Endothelial cell (in vitro differentiated cells): Measurements from ENCODE around the gene TSC22D3. TPM values are rescaled to one million over a fixed set of nuclear protein-coding genes. Genes with fewer than 3 reads are reported as not detected.

ENCODE experiments used
- DNase-seq: peaks from one replicate; pipeline ENCODE4 v3.0.0; 2021; ENCODE audit warnings: low spot score
- H3K27ac Mint-ChIP-seq: one replicate; pipeline ENCODE4 v1.8.0; 2021; ENCODE audit warnings: mixed read lengths, inconsistent platforms; ENCODE audit not compliant: unreplicated experiment
- H3K27me3 Mint-ChIP-seq: one replicate; pipeline ENCODE4 v1.8.0; 2021; ENCODE audit warnings: mild to moderate bottlenecking, moderate library complexity, mixed read lengths, inconsistent platforms; ENCODE audit not compliant: unreplicated experiment
- H3K36me3 Mint-ChIP-seq: one replicate; pipeline ENCODE4 v1.8.0; 2021; ENCODE audit warnings: mild to moderate bottlenecking, low read depth, mixed read lengths, inconsistent platforms; ENCODE audit not compliant: unreplicated experiment
- H3K4me1 Mint-ChIP-seq: one replicate; pipeline ENCODE4 v1.8.0; 2021; ENCODE audit warnings: mild to moderate bottlenecking, mixed read lengths, inconsistent platforms; ENCODE audit not compliant: unreplicated experiment
- H3K4me3 Mint-ChIP-seq: one replicate; pipeline ENCODE4 v1.8.0; 2021; ENCODE audit warnings: mild to moderate bottlenecking, mixed read lengths, inconsistent platforms; ENCODE audit not compliant: unreplicated experiment
- H3K9me3 Mint-ChIP-seq: one replicate; pipeline ENCODE4 v1.8.0; 2021; ENCODE audit warnings: mixed read lengths, inconsistent platforms; ENCODE audit not compliant: unreplicated experiment
- total RNA-seq: library from RNA; stranded (reverse); fragmentation: NEBNext Ultra II Directional; extraction: Animal tissue kit (Norgen Biotek cat#: 25700); gene quantifications from one replicate; pipeline ENCODE4 v1.2.1, GENCODE V29; 2021; ENCODE audit not compliant: unreplicated experiment
- TF ChIP-seq, protein P1 (sequence below): fragments of 200-600 bp; sonication (generic); IDR thresholded peaks from one replicate; pipeline ENCODE4 v1.5.0; 2021; ENCODE audit warnings: antibody characterized with exemption; ENCODE audit not compliant: unreplicated experiment

Gene TSC22D3
- total RNA-seq, 1 donor from 2014 or later: 68.7 TPM

DNA sequence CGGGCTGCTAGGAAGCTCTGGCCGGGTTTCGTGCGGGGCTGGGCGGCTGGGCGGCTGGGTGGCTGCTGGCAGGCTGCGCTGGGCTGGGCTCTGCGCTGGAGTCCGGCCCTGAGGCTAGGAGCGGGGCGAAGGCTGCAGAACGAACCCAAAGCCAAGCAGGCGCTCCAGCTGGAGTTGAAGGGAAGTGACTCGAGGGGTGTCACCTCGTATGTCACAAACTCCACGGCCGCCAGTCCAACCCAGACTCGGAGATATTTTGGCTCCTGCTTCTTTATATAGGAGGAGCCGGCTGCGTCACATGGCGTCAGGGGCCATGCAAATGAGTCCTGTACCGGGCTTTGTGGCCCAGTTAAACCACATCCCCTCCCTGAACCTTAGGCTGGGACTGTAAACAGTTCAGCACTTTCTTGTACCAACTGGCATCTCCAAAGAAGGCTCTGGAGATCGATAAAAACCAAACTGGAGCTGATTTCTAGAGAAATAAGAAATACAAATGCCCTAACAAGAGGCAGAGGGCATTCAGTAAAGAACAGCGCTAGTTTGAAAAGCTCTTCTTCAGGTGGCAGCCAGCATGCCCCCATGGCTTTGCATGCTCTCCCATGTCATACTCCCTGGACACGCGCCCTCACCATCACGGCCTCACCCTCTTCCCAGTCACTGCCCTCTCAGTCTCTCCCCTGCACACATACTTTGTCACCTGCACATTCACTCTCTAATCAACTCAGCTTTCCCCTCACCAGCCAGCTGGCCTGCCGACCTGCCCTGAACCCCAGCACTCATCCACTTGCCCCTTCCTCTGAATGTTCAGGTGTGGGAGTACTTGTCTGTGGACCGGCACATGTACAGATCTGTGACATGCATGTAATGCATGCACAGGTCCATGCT is 58.5 kb downstream of the TSC22D3 start:
- Mint-ChIP-seq H3K27me3 (peaks cover 13% of the 10 kb centered on the region), H3K4me3 (peak overlapping the region; percentile 83), H3K27ac (peak overlapping the region; percentile 65), H3K9me3 (no peaks in the 10 kb centered on the region), H3K4me1 (peaks cover 21% of the 10 kb centered on the region), H3K36me3 (peaks cover 4% of the 10 kb centered on the region)
- TF ChIP-seq, protein P1, sequence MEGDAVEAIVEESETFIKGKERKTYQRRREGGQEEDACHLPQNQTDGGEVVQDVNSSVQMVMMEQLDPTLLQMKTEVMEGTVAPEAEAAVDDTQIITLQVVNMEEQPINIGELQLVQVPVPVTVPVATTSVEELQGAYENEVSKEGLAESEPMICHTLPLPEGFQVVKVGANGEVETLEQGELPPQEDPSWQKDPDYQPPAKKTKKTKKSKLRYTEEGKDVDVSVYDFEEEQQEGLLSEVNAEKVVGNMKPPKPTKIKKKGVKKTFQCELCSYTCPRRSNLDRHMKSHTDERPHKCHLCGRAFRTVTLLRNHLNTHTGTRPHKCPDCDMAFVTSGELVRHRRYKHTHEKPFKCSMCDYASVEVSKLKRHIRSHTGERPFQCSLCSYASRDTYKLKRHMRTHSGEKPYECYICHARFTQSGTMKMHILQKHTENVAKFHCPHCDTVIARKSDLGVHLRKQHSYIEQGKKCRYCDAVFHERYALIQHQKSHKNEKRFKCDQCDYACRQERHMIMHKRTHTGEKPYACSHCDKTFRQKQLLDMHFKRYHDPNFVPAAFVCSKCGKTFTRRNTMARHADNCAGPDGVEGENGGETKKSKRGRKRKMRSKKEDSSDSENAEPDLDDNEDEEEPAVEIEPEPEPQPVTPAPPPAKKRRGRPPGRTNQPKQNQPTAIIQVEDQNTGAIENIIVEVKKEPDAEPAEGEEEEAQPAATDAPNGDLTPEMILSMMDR: no peak
- peak; percentile 50 for DNase-seq

DNA sequence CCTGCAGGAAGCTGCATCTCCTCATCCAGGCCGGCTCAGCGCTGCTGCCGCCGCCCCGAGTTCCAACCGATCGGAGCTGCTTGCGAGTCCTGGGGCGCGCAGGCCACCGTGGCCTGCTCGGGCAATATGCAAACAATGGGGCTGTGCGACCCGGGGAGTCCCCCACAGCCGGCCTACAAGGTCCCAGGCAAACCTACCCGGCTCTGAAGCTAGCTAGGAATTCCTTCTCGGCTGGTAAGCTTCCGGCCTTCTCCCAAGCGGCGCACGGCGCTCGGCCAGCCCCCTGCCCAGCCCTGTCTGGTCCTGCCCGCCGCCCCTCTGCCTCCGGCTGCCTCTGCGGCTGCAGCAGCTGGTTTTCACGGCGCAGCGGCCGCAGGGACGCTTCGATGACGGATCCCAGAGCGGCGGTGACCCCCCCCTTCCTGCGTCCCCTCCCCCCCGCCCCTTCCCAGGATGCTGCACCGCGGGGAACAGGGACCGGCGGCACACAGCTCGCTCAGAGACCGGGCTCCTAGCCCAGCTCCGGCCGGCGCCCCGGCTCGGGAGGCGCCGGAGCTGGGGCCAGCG is 59.4 kb downstream of the TSC22D3 start:
- Mint-ChIP-seq H3K4me3 (peak overlapping the region; percentile 94), H3K9me3 (no peaks in the 10 kb centered on the region), H3K27ac (peak overlapping the region; percentile 64), H3K27me3 (peaks cover 13% of the 10 kb centered on the region), H3K36me3 (peaks cover 4% of the 10 kb centered on the region), H3K4me1 (peaks cover 17% of the 10 kb centered on the region)
- TF ChIP-seq, protein P1: no peak
- DNase-seq: peak; percentile 33

DNA sequence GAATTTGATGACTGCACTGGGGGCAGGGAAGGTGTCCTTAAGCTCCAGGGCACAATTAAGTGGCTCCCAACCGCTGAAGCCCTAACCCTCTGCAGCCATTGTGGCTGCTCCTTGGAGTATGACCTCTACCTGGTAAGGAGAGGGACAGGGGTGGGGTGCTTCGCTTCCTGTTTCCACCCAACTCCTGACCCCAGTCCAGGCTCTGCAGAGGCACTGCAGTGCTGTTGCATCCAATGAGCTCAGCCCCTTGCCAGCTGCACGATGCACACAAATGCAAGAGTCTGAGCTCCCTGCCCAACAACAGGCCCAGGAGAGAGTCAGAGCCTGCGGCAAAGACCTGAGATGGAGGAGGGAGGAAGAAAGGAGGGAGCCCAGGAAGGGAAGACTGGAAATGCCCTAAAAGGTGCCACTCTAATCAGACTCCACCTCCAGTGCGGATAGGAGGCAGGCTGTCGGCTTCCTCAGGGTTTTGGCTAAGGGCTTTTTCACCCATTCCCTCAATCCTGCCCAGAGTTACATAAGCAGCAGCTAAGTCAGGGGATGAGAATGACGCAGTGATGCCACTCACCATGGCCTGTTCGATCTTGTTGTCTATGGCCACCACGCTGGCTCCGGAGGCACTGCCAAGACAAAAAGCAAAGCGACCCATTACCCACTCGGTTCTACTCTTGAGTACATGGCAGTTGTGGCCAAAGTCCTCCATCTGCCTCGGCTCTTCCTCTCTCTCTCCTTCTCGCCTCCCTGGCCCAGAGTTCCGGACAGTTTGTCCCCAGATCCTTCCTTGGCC is 60.1 kb downstream of the TSC22D3 start:
- TF ChIP-seq, protein P1: no peak
- Mint-ChIP-seq H3K27me3 (peaks cover 13% of the 10 kb centered on the region), H3K36me3 (peaks cover 4% of the 10 kb centered on the region), H3K27ac (peak overlapping the region; percentile 64), H3K4me3 (peak overlapping the region; percentile 94), H3K9me3 (no peaks in the 10 kb centered on the region), H3K4me1 (peaks cover 21% of the 10 kb centered on the region)
- no peak for DNase-seq

DNA sequence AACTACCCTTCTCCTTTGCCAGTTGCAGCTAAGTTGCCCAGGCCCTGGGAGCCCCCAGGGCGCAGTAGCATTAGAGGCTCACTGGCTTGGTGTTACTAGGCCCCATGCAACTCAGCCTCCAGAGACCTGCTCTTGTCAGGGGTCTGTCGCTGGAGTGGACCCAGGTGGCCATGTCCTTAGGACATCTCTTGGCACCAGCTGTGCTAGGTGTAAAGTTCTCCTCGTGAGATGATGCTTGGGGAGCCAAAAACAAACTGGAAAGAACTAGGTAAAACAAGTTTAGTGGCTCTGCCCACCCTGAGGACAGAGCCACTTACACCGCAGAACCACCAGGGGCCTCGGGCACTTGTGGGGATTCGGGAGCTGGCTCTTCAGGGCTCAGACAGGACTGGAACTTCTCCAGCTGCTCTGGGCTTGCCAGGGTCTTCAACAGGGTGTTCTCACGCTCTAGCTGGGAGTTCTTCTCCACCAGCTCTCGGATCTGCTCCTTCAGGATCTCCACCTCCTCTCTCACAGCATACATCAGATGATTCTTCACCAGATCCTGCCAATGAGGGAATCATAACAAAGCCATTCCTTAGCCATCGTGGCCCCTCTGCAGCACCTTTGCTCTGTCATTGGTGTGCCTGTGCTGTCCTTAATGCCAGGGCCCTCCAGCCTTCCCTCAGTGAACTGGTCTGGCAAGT is 61.2 kb downstream of the TSC22D3 start:
- H3K36me3 Mint-ChIP-seq: peaks cover 4% of the 10 kb centered on the region
- no peaks in the 10 kb centered on the region for H3K9me3 Mint-ChIP-seq
- peaks cover 21% of the 10 kb centered on the region for H3K4me1 Mint-ChIP-seq
- peak overlapping the region; percentile 59 for H3K4me3 Mint-ChIP-seq
- peaks cover 11% of the 10 kb centered on the region for H3K27me3 Mint-ChIP-seq
- no peak for DNase-seq
- TF ChIP-seq, protein P1: no peak
- H3K27ac Mint-ChIP-seq: peak overlapping the region; percentile 38
